Iris pigment epithelial cell (primary cell): ENCODE measurements around the gene CAMK2G.
"Not testable (repeated sequence)": the region's sequence is repeated elsewhere in the genome, so short reads cannot be mapped to it uniquely, and the experiment has no call there.

ENCODE experiments used
- DNase-seq: peaks from one replicate; pipeline ENCODE4 v3.0.0-alpha.2; 2011; ENCODE audit warnings: low read depth

Gene CAMK2G

DNA sequence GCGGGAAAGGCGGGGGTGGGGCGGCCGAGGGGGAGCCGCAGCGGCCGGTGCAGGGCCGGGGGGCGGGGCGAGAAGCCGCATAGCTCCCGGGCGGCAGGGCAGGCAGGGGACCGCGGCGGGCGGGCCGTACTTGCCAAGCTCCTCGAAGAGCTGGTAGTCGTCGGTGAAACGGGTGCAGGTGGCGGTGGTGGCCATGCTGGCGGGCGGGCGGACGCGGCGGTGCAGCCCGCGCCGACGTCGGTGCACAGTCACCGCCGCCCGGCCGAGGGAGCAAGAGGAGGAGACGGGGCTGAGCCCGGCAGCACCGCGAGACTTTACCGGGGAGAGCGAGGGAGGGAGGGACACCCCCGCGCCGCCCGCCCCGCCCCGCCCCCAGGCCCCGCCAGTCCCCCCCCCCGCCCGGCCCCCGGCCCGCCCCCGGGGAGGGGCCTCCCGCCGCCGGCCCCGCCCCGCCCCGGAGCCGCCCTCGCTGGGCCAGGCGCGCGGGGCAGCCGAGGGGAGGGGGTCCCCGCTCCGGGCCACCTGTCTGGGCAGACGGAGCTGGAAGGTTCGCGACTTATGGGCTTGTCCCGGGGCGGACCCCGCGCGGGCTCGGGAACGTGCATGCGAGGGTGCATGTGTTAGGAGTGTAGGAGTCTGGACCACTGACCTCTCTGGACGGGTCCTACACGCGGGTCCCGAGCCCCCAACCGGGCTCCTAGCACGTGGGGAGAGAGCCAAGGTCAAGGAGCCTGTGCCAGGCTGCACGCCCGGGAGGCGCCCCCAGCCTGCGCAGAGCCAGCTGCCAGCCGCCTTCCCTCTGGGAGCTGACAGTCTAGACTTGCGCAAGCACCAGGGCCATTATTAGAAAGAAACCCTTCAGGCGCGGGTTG is at the start of gene CAMK2G:
Gene CAMK2G (minus strand): TSS at position 289 of the 872 bp plus-strand sequence. CDS start 94 bp downstream, at position 195.
- DNase-seq: peak; percentile 83

DNA sequence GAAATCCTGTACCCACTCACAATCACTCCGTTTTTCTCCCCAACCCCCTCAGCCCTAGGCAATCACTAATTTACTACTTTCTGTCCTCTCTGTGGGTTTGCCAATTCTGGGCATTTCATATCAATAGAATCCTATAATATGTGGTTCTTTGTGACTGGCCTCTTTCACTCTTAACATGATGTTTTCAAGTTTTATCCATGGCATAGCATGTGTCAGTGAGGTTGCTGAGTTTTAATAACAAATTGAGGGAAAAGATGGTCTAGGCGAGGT is 48.4 kb upstream of the CAMK2G start:
- no peak for DNase-seq

DNA sequence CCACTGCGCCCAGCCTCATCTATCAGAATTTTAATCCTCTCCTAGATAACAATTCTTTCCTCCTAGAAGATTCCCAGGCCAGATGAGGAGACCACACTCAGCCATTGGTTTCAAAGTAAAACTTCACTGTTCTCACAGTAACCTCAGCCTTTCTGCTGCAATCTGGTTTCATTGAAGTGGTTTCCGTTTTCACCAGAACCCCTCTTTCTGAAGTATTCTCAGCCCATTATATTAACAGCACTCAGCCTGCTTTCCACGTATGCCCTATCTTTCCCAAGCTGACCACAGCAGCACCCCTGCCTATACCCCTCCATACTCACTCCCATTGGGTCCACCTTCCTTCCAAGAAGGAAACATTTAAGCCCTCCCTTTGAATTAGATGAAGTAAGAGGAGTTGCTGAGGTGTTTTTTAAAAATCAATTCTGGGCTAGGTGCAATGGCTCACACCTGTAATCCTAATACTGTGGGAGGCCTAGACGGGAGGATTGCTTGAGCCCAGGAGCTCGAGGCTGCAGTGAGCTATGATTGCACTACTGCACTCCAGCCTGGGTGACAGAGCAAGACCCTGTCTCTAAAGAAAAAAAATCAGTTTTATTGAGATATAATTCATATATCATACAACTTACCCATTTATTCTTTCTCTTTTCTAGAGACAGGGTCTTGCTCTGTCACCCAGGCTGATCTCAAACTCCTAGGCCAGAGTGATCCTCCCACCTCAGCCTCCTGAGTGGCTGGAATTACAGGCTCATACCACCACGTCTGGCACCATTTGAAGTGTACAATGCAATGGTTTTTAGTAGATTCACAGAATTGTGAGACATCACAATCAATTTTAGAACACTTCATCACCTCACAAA is 47.9 kb upstream of the CAMK2G start:
- no peak for DNase-seq

DNA sequence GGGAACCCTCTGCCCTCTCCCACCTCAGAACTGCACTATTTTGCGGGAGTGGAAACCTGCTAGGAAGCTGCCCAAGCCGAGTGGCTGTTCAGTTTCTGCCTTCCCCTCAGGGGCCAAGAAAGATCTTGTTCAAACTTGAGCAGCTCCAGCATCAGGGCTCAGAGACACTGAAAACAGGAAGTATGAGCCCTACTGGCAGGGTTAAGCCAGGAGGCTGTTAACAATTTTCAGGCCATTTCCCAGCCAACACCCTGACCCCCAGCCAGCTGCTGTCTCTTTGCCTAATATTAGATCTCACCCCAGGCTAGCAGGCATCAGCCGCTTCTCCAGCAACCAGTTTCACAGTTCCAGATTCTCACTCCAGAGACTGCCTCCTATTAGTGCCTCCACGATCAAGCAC is 45.7 kb upstream of the CAMK2G start:
- no peak for DNase-seq

DNA sequence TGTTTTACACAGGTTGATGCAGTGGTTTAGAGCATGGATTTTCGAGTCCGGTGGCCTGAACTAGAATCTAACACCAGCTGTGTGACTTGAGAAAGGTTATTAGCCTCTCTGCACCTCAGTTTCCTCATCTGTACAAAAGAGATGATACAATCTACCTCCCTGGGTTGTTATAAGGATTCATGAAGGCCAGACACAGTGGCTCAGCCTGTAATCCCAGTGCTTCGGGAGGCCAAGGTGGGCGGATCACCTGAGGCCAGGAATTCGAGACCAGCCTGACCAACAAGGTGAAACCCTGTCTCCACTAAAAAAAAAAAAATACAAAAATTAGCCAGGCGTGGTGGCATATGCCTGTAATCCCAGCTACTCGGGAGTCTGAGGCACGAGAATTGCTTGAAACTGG is 45.1 kb upstream of the CAMK2G start:
- not testable (repeated sequence) for DNase-seq

DNA sequence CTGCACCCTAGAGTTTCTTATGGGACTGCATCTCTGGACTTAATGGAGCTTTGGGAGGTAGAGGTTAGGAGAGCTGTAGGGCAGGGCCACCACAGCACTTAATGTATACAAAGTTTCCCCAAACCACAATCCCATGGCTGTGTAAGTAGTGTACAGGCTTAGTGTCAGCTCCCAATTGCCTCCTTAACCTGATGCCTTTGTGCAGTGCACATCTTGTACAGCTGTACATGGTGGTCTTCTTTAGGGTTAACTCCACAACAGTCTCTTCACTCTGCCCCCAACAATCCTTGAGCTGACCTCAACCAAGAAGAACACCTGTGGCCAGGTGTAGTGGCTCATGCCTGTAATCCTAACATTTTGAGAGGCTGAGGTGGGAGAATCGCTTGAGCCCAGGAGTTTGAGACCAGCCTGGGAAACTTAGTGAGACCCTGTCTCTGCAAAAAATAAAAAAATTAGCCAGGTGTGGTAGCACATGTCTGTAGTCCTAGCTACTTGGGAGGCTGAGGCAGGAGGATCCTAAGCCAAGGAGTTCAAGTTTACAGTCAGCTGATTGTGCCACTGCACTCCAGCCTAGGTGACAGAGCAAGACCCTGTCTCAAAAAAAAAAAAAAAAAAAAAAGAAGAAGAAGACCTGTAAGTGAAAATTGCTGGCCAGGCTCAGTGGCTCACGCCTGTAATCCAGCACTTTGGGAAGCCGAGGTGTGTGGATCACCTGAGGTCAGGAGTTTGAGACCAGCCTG is 43.4 kb upstream of the CAMK2G start:
- no peak for DNase-seq

DNA sequence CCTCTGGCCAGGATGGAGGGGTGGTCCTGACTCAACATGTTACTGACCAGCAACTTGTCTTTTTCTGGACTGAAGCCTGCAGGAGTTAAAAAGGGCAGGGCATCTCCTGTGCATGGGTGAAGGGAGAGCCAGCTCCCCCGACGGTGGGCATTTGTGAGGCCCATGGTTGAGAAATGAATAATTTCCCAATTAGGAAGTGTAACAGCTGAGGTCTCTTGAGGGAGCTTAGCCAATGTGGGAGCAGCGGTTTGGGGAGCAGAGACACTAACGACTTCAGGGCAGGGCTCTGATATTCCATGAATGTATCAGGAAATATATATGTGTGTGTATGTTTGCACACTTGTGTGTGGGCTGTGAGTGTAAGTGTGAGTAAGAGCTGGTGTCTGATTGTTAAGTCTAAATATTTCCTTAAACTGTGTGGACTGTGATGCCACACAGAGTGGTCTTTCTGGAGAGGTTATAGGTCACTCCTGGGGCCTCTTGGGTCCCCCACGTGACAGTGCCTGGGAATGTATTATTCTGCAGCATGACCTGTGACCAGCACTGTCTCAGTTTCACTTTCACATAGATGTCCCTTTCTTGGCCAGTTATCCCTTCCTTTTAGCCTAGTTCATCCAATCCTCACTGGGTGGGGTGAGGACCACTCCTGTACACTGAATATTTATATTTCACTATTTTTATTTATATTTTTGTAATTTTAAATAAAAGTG is 42.6 kb upstream of the CAMK2G start:
- no peak for DNase-seq

DNA sequence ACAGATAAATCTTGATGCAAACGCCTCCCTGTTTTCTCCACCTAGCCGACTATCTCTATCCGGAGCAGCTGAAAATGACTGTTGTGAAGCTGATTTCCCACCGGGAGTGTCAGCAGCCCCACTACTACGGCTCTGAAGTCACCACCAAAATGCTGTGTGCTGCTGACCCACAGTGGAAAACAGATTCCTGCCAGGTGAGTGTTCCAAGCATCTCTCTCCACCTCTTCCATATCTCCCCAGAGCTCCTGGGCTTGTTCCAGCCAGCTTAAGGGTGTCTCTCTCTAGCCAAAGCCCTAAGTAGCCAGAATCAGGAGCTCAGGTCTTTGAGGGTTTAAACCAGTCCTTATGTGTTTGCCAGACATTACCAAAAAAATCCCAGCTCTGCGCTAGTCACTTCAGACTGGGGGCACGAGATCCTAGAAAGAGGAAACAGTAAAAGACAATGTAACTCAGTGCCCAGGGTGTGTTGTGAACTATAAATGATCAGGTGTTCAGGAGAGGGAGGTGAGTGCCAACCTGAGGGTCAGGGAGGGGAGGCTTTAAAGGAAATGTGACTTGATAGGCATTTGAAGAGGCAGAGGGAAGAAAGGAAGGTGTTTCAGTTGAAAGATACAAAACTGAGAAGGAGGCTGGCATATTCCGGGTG is 41.0 kb upstream of the CAMK2G start:
- no peak for DNase-seq

DNA sequence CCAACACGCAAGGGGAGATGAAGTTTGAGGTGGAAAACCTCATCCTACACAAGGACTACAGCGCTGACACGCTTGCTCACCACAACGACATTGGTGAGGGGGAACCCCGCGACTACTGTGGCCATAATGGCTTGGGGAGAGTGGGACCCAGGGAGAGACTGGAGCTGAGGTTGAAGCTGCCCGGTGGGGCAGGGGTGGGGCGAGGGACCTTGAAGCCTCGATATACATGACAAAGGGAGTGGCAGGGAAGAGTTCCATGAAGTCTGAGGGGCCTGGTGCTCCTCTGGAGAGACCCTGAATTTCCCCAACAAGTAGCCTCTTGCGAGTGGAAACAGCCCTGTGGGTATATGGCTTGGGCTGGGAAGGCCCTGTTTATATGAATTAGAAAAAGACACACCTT is 39.7 kb upstream of the CAMK2G start:
- DNase-seq: no peak

DNA sequence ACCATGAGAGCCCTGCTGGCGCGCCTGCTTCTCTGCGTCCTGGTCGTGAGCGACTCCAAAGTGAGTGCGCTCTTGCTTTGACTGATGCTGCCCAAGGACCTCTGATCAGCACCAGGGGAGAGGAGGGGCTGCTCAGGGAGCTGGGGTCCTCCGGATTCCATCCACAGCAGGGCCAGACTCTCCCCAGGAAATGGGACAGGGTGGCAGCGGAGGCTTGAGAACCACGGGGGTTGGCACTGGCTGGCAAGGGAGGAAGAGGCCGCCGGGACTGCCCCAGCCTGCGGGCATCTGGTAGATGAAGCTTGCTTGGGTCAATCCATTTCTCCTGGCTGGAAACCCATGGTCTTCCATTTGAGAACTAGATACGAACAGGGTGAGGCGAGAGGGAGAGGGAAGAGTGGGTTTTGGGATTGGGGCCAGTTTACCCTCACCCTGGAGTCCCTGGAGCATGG is 37.2 kb upstream of the CAMK2G start:
- no peak for DNase-seq

DNA sequence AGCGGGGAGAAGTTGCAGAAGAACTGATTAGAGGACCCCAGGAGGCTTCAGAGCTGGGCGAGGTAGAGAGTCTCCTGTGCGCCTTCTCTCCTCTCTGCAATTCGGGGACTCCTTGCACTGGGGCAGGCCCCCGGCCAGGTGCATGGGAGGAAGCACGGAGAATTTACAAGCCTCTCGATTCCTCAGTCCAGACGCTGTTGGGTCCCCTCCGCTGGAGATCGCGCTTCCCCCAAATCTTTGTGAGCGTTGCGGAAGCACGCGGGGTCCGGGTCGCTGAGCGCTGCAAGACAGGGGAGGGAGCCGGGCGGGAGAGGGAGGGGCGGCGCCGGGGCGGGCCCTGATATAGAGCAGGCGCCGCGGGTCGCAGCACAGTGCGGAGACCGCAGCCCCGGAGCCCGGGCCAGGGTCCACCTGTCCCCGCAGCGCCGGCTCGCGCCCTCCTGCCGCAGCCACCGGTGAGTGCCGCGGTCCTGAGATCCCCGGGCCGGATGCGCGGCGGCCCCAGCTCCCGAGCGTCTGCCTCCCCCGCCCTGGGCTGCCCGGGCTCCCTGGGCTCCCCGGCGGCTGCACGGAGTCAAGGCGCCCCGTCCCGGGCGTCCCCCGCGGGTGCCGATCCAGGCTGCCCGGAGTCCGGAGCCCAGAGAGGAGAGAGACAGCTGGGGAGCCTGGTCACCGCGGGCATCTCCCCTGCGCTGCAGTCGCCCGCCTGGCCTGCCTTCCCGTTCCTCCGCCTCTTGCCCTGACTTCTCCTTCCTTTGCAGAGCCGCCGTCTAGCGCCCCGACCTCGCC is 36.6 kb upstream of the CAMK2G start, which contains the start of gene PLAU:
Gene PLAU (plus strand): TSS at position 369 of the 789 bp plus-strand sequence. CDS start 424 bp downstream, outside the sequence.
- peak; percentile 52 for DNase-seq

DNA sequence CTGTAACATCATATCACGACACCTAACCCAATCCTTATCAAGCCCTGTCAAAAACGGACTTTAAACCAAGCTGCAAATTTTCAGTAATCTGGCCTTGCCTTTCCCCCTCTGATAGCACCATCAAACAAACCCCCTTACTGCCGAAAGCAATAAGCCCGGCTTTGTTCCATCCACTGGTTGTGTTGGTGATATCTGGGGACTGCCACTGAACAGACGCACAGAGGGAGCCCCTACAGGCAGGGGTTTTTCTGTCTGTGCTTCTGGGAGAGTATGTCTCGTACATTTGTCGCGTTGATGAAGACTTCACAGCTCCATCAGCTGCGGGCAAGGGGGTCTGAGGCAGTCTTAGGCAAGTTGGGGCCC is 36.0 kb upstream of the CAMK2G start:
- DNase-seq: no peak

DNA sequence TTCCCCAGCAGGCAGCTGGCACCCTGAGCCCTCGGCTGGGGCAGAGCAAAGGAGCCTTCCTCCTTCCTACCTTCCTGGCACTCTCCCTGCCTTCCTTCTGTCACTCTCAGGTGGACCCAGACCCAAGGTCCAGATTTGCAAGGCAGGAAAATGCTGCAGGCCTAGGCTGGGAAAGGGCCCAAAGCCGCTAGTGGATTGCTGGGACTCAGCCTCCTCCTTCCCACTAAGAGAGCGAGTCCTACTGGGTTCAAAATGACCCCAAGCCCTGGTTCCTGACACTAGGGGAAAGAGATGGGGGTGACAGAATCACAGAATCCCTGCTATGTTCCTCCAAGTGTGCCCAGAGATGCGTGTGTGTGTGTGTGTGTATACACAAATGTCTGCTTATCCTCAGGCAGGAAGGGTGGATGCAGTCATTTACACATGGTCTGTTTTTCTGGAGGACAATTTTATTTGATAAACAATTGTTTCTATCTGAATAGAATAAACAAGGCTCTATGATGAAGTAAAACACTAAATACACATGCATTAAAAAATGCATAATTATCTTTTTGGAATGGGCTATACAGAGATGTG is 35.3 kb upstream of the CAMK2G start:
- DNase-seq: no peak

DNA sequence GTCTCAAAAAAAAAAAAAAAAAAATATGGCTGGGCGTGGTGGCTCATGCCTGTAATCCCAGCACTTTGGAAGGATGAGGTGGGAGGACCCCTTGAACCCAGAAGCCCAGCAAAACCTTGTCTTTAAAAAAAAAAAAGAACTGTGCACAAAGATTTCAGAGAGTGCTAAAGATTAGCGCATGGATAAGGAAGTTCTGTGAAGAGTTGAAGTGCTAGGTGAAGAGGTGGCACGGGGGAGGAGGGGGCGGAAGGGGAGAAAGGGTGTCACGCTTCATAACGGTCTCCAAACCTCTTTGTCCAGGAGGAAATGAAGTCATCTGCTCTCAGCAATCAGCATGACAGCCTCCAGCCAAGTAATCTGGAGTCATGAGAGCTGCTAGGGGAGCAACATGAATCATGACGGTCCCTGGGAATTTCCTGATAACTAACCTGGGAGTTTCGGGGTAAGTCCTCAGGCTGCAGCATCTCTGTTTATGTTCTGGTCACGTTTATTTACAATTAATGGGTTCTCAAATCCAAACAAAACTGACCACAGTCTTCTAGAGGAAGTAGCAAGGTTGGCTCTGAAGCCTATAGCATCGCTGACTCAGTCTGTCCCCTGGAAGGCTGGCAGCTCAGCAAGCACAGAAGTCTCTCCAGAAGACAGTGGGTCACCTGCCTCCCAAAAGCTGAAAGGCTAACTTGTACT is 34.6 kb upstream of the CAMK2G start:
- DNase-seq: peak; percentile 97

DNA sequence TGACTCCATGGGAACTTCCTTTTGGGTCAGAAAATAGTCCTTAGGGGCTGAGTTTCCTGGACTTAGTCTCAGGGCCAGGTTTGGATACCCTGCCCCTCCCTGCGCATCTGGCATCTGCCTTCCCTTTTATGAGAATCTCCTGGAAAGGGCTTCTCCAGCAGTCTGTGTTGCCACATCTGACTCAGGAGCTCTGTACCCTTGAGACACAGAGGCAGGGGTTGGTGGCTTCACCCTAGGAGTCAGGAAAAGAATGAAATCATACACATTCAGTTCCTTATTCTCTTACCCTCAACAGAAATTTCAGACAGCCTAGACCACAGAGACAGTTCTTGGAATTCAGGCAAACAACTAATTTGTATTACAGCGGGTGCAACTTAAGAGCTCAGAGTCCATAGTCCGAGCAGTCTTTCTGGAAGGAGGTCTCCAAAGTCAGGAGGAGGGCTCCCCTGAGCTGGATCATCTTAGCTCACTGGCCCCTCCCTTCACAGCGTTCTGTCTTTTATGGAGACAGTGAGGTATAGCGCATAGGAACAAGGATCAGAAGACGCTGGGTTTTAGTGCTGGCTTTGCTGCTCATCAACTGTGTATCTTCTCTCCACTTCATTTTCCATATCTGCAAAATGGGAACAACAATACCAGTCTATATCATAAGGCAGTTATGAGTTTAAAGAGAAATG is 33.6 kb upstream of the CAMK2G start:
- DNase-seq: peak; percentile 59

DNA sequence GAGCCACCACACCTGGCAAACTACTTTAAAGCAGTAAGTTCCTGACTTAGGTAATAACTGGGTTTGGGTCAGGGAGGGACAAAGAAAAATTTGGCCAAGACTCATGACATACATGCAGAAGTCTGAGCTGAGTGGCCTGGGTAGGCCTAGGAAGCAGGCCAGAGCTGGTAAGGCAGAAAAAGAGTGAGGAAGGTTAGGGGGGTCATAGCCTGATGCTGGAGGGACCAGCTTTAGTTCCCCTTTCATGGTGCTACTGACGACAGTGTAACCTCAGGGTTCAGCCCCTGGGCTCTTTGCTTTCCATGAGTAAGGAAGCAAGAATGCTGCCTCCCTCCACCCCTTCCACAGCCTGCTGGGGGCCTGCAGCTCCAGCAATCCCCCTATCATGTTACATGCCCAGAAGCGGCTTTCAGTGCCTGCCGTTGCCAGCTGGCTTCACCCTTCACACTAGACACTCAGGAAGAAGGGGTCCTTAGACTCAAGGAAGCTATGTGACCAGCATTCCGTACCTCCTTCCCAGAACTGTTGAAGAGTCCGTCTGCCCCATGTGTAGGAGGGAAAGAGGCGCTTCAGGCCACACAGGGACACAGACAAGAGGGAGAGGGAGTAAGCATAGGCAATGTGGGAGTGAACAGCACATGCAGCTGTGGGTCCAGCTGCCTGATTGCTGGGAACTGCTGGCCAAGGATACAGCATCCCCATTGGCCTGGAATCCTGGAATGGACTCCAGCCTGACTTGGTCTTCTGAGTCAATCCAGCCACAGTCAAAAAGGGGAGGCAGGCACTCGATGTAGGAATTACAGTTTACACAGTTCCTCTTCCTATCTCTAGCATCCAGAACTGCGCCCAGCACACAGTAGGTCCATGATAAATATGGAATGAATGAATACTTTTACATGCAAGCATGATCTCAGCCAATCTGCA is 32.4 kb upstream of the CAMK2G start:
- peak; percentile 98 for DNase-seq

DNA sequence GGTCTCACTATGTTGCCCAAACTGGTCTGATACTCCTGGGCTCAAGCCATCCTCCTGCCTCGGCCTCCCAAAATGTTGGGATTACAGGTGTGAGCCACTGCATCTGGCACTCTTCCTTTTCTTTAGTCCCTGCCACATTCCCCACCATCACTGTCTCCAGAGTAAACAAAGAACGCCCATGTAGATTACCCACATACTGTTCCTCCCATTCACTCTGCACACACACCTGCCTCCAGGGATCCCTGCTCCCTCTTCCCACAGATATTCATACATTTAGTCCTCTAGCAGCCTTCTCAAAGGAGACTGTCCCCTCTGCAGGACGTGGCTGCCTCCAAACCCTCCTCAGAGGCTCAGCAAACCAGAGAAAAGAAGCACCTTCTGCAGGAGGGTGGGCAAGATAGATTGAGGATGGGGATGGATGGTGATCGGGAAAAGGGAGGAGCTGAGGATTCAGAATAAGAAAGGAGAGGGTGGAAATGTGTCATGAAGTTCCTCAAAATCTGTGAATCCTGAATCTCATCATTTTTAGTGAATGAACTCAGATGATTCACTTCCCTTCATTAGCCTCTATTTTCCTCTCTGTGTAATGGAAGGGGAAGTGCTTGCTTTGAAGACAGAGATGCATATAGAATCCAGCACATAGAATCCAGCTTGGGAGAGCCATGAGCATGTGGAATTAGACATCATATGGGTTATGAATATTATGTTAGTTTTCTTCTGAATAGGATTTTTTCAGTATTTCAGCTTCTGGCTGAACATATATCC is 31.1 kb upstream of the CAMK2G start:
- DNase-seq: no peak
